Panc1 (cell line): ENCODE data around the gene CGNL1.

Experiments used
- POLR2AphosphoS5 ChIP-seq: IDR thresholded peaks from 2 replicates; pipeline ENCODE4 v1.6.1; 2012; ENCODE audit warnings: mild to moderate bottlenecking, low read depth, low read length, moderate library complexity
- SIN3A ChIP-seq: IDR thresholded peaks from 2 replicates; pipeline ENCODE4 v1.6.1; 2012; ENCODE audit warnings: low read depth, mild to moderate bottlenecking, low read length, moderate library complexity, borderline replicate concordance; ENCODE audit not compliant: insufficient read depth
- TF ChIP-seq, protein P1 (sequence below): fragments of 450-650 bp; IDR thresholded peaks from 2 replicates; pipeline ENCODE4 v1.5.1; 2017; ENCODE audit warnings: mild to moderate bottlenecking

DNA sequence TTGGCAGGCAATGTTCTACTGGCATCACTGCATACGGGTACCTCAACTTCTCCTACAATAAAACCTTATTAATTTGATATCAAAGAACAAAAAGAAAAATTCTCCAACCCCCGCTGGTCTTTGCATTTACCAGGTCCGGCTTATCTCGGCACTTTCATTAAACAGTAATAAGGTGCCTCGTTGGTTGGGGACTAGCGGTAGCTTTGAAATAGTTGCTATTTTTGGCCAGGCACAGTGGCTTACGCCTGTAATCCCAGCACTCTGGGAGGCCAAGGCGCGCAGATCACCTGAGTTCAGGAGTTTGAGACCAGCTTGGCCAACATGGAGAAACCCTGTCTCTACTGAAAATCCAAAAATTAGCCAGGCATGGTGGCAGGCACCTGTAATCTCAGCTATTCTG lies 32.0 kb upstream of the CGNL1 start:
- TF ChIP-seq, protein P1, sequence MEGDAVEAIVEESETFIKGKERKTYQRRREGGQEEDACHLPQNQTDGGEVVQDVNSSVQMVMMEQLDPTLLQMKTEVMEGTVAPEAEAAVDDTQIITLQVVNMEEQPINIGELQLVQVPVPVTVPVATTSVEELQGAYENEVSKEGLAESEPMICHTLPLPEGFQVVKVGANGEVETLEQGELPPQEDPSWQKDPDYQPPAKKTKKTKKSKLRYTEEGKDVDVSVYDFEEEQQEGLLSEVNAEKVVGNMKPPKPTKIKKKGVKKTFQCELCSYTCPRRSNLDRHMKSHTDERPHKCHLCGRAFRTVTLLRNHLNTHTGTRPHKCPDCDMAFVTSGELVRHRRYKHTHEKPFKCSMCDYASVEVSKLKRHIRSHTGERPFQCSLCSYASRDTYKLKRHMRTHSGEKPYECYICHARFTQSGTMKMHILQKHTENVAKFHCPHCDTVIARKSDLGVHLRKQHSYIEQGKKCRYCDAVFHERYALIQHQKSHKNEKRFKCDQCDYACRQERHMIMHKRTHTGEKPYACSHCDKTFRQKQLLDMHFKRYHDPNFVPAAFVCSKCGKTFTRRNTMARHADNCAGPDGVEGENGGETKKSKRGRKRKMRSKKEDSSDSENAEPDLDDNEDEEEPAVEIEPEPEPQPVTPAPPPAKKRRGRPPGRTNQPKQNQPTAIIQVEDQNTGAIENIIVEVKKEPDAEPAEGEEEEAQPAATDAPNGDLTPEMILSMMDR = no peak
- TF ChIP-seq SIN3A (no peak), POLR2AphosphoS5 (no peak)
